ENCODE measurements around the gene MICAL2.

MICAL2 gene

GRCh38 chr11:12242966-12243365 lies 132.6 kb downstream of the MICAL2 start:
- no peak for TF ChIP-seq CTCF (IDR thresholded peaks at IDR 0.05)
- no peaks in the 10 kb centered on the region for H3K27me3 ChIP-seq (ENCODE audit: control insufficient read depth, insufficient read depth, low read length)
- no peaks in the 10 kb centered on the region for H3K9me3 ChIP-seq (ENCODE audit: control insufficient read depth, low read length)
- no peak overlapping the region for H3K9ac ChIP-seq
- H3K79me2 ChIP-seq = no peaks in the 10 kb centered on the region
- H3K27ac ChIP-seq = no peak overlapping the region
- no peak overlapping the region for H3K4me2 ChIP-seq (ENCODE audit: low read length)
- H3K4me3 ChIP-seq (ENCODE audit: low read depth, low read length) = no peak overlapping the region
- no peak overlapping the region for H2AFZ ChIP-seq
- no peaks in the 10 kb centered on the region for H3K36me3 ChIP-seq (ENCODE audit: control insufficient read depth, insufficient read depth, low read length)
- peaks cover 3% of the 10 kb centered on the region for H3K4me1 ChIP-seq

GRCh38 chr11:12243486-12243885 lies 133.1 kb downstream of the MICAL2 start:
- Histone ChIP-seq H3K36me3 (ENCODE audit: control insufficient read depth, insufficient read depth, low read length) (no peaks in the 10 kb centered on the region), H2AFZ (no peak overlapping the region), H3K4me1 (peaks cover 3% of the 10 kb centered on the region), H3K9me3 (ENCODE audit: control insufficient read depth, low read length) (no peaks in the 10 kb centered on the region), H3K9ac (no peak overlapping the region), H3K27ac (no peak overlapping the region), H3K4me3 (ENCODE audit: low read depth, low read length) (no peak overlapping the region), H3K4me2 (ENCODE audit: low read length) (no peak overlapping the region), H3K79me2 (no peaks in the 10 kb centered on the region), H3K27me3 (ENCODE audit: control insufficient read depth, insufficient read depth, low read length) (no peaks in the 10 kb centered on the region)
- TF ChIP-seq CTCF (IDR thresholded peaks at IDR 0.05) = no peak

GRCh38 chr11:12243911-12244550 lies 133.6 kb downstream of the MICAL2 start:
- Histone ChIP-seq H3K9me3 (ENCODE audit: control insufficient read depth, low read length) (no peaks in the 10 kb centered on the region), H3K4me1 (peaks cover 3% of the 10 kb centered on the region), H3K27ac (no peak overlapping the region)

GRCh38 chr11:12245091-12245490 lies 134.7 kb downstream of the MICAL2 start:
- no peak for TF ChIP-seq CTCF (IDR thresholded peaks at IDR 0.05)
- Histone ChIP-seq H3K27me3 (ENCODE audit: control insufficient read depth, insufficient read depth, low read length) (no peaks in the 10 kb centered on the region), H3K79me2 (no peaks in the 10 kb centered on the region), H3K9ac (no peak overlapping the region), H3K4me3 (ENCODE audit: low read depth, low read length) (no peak overlapping the region), H3K36me3 (ENCODE audit: control insufficient read depth, insufficient read depth, low read length) (no peaks in the 10 kb centered on the region), H3K4me1 (peaks cover 3% of the 10 kb centered on the region), H3K27ac (no peak overlapping the region), H3K9me3 (ENCODE audit: control insufficient read depth, low read length) (no peaks in the 10 kb centered on the region), H2AFZ (no peak overlapping the region), H3K4me2 (ENCODE audit: low read length) (no peak overlapping the region)

More at GRCh38 chr11:12243911-12244550, 133.6 kb downstream of the MICAL2 start:
- Histone ChIP-seq H3K36me3 (ENCODE audit: control insufficient read depth, insufficient read depth, low read length) (no peaks in the 10 kb centered on the region), H3K4me2 (ENCODE audit: low read length) (no peak overlapping the region), H3K9ac (no peak overlapping the region), H3K4me3 (ENCODE audit: low read depth, low read length) (no peak overlapping the region), H2AFZ (no peak overlapping the region), H3K79me2 (no peaks in the 10 kb centered on the region), H3K27me3 (ENCODE audit: control insufficient read depth, insufficient read depth, low read length) (no peaks in the 10 kb centered on the region)
- TF ChIP-seq CTCF (IDR thresholded peaks at IDR 0.05) = no peak

GRCh38 chr11:12245549-12246016 lies 135.2 kb downstream of the MICAL2 start:
- Histone ChIP-seq H3K27me3 (ENCODE audit: control insufficient read depth, insufficient read depth, low read length) (no peaks in the 10 kb centered on the region), H3K9ac (no peak overlapping the region), H3K9me3 (ENCODE audit: control insufficient read depth, low read length) (no peaks in the 10 kb centered on the region), H2AFZ (peak overlapping the region; percentile 7), H3K36me3 (ENCODE audit: control insufficient read depth, insufficient read depth, low read length) (no peaks in the 10 kb centered on the region), H3K4me3 (ENCODE audit: low read depth, low read length) (no peak overlapping the region), H3K79me2 (no peaks in the 10 kb centered on the region), H3K27ac (no peak overlapping the region), H3K4me1 (peaks cover 3% of the 10 kb centered on the region), H3K4me2 (ENCODE audit: low read length) (no peak overlapping the region)
- no peak for TF ChIP-seq CTCF (IDR thresholded peaks at IDR 0.05)

All from parathyroid adenoma (tissue), 2 donors.